ENCODE data around the gene KLRC4.
"Not testable (repeated sequence)": the region's sequence is repeated elsewhere in the genome, so short reads cannot be mapped to it uniquely, and the experiment has no call there.

KLRC4 gene

DNA sequence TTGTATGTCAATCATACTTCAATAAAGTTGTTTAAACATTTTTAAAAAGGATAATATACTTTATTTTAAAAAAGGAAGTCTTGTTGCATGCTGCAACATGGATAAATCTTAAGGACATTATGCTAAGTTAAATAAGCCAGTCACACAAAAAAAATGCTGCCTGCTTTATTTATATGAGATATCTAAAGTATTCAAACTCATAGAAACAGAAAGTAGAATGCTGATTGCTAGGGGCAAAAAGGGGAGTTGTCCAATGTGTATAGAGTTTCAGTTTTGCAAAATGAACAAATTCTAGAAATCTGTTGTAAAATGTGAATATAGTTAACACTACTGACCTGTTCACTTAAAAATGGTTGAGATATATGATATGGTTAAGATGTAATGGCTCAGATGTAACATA is 8.7 kb downstream of the KLRC4 start:
- Histone ChIP-seq H3K36me3 (ENCODE audit: insufficient read depth, low read length) (no peaks in the 10 kb centered on the region), H3K27ac (ENCODE audit: low read length) (no peak overlapping the region), H3K4me2 (ENCODE audit: insufficient read depth, low read length) (no peak overlapping the region), H3K9ac (ENCODE audit: low read depth, low read length) (no peak overlapping the region), H3K4me1 (ENCODE audit: insufficient read depth, low read length) (no peaks in the 10 kb centered on the region), H3K9me3 (ENCODE audit: insufficient read depth, low read length, severe bottlenecking) (no peaks in the 10 kb centered on the region), H3K27me3 (ENCODE audit: insufficient read depth, low read length, poor library complexity) (peaks cover 5% of the 10 kb centered on the region), H4K20me1 (ENCODE audit: insufficient read depth, low read length) (no peaks in the 10 kb centered on the region), H3K4me3 (ENCODE audit: low read depth in 1 of 2, low read length in 2 of 2) (no peak overlapping the region), H2AFZ (ENCODE audit: low read depth, low read length) (no peak overlapping the region), H3K79me2 (ENCODE audit: insufficient read depth, low read length) (no peaks in the 10 kb centered on the region)
- no peak for ATAC-seq (ENCODE audit: insufficient read depth, low read depth)
- TF ChIP-seq, protein P1, sequence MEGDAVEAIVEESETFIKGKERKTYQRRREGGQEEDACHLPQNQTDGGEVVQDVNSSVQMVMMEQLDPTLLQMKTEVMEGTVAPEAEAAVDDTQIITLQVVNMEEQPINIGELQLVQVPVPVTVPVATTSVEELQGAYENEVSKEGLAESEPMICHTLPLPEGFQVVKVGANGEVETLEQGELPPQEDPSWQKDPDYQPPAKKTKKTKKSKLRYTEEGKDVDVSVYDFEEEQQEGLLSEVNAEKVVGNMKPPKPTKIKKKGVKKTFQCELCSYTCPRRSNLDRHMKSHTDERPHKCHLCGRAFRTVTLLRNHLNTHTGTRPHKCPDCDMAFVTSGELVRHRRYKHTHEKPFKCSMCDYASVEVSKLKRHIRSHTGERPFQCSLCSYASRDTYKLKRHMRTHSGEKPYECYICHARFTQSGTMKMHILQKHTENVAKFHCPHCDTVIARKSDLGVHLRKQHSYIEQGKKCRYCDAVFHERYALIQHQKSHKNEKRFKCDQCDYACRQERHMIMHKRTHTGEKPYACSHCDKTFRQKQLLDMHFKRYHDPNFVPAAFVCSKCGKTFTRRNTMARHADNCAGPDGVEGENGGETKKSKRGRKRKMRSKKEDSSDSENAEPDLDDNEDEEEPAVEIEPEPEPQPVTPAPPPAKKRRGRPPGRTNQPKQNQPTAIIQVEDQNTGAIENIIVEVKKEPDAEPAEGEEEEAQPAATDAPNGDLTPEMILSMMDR (IDR thresholded peaks at IDR 0.05; ENCODE audit: borderline replicate concordance, extremely low read depth, low read length, poor library complexity, severe bottlenecking): no peak
- no peak for TF ChIP-seq EZH2 (IDR thresholded peaks at IDR 0.05; ENCODE audit: borderline replicate concordance, low read depth, low read length, severe bottlenecking)
- DNase-seq: no peak

DNA sequence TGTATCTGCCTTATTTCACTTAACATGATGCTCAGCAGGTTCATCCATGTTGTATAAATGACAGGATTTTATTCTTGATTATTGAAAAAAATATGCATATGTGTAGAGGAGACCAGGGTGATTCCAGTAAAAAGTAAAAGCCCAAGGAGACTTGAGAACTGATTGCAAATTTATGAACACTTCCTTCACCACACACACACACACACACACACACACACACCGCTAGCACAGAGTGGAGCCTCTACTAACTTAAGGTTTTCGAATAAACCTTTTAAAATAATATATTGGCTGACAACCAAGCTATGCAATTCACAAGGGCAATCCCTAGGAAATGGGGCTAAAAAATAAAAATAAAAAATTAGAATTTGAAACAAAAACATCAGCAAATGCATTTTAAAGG is 11.4 kb downstream of the KLRC4 start:
- Histone ChIP-seq H3K27ac (ENCODE audit: low read length) (no peak overlapping the region), H3K4me2 (ENCODE audit: insufficient read depth, low read length) (no peak overlapping the region), H3K9me3 (ENCODE audit: insufficient read depth, low read length, severe bottlenecking) (no peaks in the 10 kb centered on the region), H3K27me3 (ENCODE audit: insufficient read depth, low read length, poor library complexity) (peaks cover 5% of the 10 kb centered on the region), H2AFZ (ENCODE audit: low read depth, low read length) (no peak overlapping the region), H3K36me3 (ENCODE audit: insufficient read depth, low read length) (no peaks in the 10 kb centered on the region), H3K4me1 (ENCODE audit: insufficient read depth, low read length) (no peaks in the 10 kb centered on the region), H4K20me1 (ENCODE audit: insufficient read depth, low read length) (no peaks in the 10 kb centered on the region), H3K9ac (ENCODE audit: low read depth, low read length) (no peak overlapping the region), H3K4me3 (ENCODE audit: low read depth in 1 of 2, low read length in 2 of 2) (no peak overlapping the region), H3K79me2 (ENCODE audit: insufficient read depth, low read length) (no peaks in the 10 kb centered on the region)
- DNase-seq (no peak), ATAC-seq (ENCODE audit: insufficient read depth, low read depth) (no peak)
- TF ChIP-seq EZH2 (IDR thresholded peaks at IDR 0.05; ENCODE audit: borderline replicate concordance, low read depth, low read length, severe bottlenecking): no peak
- TF ChIP-seq, protein P1 (IDR thresholded peaks at IDR 0.05; ENCODE audit: borderline replicate concordance, extremely low read depth, low read length, poor library complexity, severe bottlenecking): no peak

DNA sequence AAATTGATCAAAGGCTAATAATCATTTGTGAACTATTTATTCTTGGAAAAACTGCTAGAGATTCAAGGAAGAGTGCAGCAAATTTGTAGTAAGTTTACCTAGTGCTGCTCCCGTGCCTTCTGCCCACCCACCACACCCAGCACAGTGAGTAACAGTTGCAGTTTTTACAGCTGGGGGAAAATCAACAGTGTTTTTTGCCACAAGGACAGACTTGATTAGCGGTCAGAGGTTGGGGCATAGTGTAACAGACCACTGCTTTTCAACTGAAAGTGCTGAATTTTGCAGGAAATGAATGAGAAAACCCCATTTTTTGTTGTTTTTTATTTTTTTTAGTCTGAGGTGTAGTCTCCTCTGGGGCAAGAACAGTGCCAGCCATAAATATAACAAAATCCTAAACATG is 12.3 kb downstream of the KLRC4 start:
- Histone ChIP-seq H3K27ac (ENCODE audit: low read length) (no peak overlapping the region), H4K20me1 (ENCODE audit: insufficient read depth, low read length) (no peaks in the 10 kb centered on the region), H3K9me3 (ENCODE audit: insufficient read depth, low read length, severe bottlenecking) (no peaks in the 10 kb centered on the region), H3K27me3 (ENCODE audit: insufficient read depth, low read length, poor library complexity) (peaks cover 5% of the 10 kb centered on the region), H3K36me3 (ENCODE audit: insufficient read depth, low read length) (no peaks in the 10 kb centered on the region), H3K4me3 (ENCODE audit: low read depth in 1 of 2, low read length in 2 of 2) (no peak overlapping the region), H3K4me1 (ENCODE audit: insufficient read depth, low read length) (no peaks in the 10 kb centered on the region), H3K9ac (ENCODE audit: low read depth, low read length) (no peak overlapping the region), H3K4me2 (ENCODE audit: insufficient read depth, low read length) (no peak overlapping the region), H2AFZ (ENCODE audit: low read depth, low read length) (no peak overlapping the region), H3K79me2 (ENCODE audit: insufficient read depth, low read length) (no peaks in the 10 kb centered on the region)
- ATAC-seq (ENCODE audit: insufficient read depth, low read depth) (no peak), DNase-seq (no peak)
- TF ChIP-seq, protein P1 (IDR thresholded peaks at IDR 0.05; ENCODE audit: borderline replicate concordance, extremely low read depth, low read length, poor library complexity, severe bottlenecking): no peak
- no peak for TF ChIP-seq EZH2 (IDR thresholded peaks at IDR 0.05; ENCODE audit: borderline replicate concordance, low read depth, low read length, severe bottlenecking)

DNA sequence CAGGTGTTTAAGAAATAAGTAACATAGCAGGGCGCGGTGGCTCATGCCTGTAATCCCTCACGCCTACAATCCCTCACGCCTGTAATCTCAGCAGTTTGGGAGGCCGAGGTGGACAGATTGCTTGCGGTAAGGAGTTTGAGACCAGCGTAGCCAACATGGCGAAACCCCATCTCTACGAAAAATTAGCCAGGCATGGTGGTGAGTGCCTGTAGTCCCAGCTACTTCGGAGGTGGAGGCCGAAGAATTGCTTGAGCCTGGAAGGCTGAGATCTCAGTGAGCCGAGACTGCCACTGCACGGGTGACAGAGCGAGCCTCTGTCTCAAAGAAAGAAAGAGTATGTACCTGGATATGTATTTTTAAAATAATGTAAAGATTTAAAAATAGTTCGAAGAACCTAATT is 13.4 kb downstream of the KLRC4 start:
- H2AFZ ChIP-seq (ENCODE audit: low read depth, low read length); H3K9me3 ChIP-seq (ENCODE audit: insufficient read depth, low read length, severe bottlenecking); H3K27ac ChIP-seq (ENCODE audit: low read length); H3K4me1 ChIP-seq (ENCODE audit: insufficient read depth, low read length); H3K79me2 ChIP-seq (ENCODE audit: insufficient read depth, low read length); H3K4me3 ChIP-seq (ENCODE audit: low read depth in 1 of 2, low read length in 2 of 2); H3K4me2 ChIP-seq (ENCODE audit: insufficient read depth, low read length); DNase-seq; ATAC-seq (ENCODE audit: insufficient read depth, low read depth); H3K9ac ChIP-seq (ENCODE audit: low read depth, low read length); H3K36me3 ChIP-seq (ENCODE audit: insufficient read depth, low read length); H4K20me1 ChIP-seq (ENCODE audit: insufficient read depth, low read length); H3K27me3 ChIP-seq (ENCODE audit: insufficient read depth, low read length, poor library complexity): not testable (repeated sequence)

Measured in DND-41 (cell line).